ENCODE measurements around the gene ITIH5. TPM values are rescaled to one million over a fixed set of nuclear protein-coding genes. Genes with fewer than 3 reads are reported as not detected.

Gene ITIH5
- total and polyA plus RNA-seq, 8 donors: 4.0 to 28.6 (median 14.6) TPM

DNA sequence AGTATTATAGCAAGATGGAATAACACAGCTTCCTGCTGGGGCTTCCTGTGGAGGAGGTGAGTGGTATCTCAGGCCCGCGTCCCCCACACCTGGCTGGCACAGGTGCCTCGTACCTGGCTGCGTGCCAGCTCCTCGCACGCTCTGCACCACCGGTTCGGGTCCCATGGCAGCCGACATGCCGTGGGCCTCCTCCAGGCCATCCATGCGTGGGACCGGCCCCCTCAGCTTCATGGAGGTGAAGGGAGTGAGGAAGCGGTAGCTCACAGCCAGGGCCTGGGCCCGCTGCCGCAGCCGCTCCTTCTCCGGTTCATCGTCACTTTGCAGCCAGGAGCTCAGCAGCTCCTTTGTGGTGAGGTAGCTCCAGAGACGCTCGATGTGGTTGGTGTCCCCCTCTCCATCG, 90.4 kb downstream of the ITIH5 start:
- 85 to 92% (median 88%) methylated on average over 13 to 21 of the region's 21 CpGs for WGBS, 5 donors
- H3K4me1 ChIP-seq: peaks cover 0 to 14% (median 2%) of the 10 kb centered on the region in 4 donors
- H3K4me3 ChIP-seq: no peak overlapping the region
- peaks cover 0 to 46% (median 16%) of the 10 kb centered on the region in 4 donors for H3K36me3 ChIP-seq
- TF ChIP-seq POLR2A (IDR thresholded peaks at IDR 0.05): no peak
- no peak for TF ChIP-seq EP300 (IDR thresholded peaks at IDR 0.05)
- TF ChIP-seq, protein P1, sequence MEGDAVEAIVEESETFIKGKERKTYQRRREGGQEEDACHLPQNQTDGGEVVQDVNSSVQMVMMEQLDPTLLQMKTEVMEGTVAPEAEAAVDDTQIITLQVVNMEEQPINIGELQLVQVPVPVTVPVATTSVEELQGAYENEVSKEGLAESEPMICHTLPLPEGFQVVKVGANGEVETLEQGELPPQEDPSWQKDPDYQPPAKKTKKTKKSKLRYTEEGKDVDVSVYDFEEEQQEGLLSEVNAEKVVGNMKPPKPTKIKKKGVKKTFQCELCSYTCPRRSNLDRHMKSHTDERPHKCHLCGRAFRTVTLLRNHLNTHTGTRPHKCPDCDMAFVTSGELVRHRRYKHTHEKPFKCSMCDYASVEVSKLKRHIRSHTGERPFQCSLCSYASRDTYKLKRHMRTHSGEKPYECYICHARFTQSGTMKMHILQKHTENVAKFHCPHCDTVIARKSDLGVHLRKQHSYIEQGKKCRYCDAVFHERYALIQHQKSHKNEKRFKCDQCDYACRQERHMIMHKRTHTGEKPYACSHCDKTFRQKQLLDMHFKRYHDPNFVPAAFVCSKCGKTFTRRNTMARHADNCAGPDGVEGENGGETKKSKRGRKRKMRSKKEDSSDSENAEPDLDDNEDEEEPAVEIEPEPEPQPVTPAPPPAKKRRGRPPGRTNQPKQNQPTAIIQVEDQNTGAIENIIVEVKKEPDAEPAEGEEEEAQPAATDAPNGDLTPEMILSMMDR (IDR thresholded peaks at IDR 0.05): no peak
- no peak for TF ChIP-seq POLR2AphosphoS5 (IDR thresholded peaks at IDR 0.05)
- H3K9me3 ChIP-seq: no peaks in the 10 kb centered on the region
- no peaks in the 10 kb centered on the region for H3K27me3 ChIP-seq
- no peak for DNase-seq
- H3K27ac ChIP-seq: no peak overlapping the region
- intact Hi-C loops (cut with DNase I; ENCODE audit: low total_unique reads): no loop called here

DNA sequence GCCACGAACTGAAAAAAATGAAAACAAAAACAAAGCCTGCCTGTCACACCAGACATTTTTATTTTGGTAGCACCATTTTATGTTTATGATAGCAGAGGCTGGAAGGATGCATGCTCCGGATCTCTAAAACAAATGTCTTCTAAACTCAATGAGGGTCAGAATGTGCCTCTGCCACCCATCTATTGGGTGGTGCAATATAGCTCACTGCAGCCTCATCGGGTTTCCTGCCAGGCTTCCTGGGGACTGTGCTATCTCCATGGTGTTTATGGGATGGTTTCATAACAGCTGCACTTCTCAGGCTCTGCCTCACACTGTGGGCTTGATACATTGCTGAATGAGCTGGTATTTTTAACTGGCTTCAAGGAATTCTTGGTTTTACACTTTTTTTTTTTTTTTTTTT, 94.4 kb downstream of the ITIH5 start:
- intact Hi-C loops (cut with DNase I; ENCODE audit: low total_unique reads): no loop called here
- Histone ChIP-seq H3K36me3 (peaks cover 0 to 46% (median 15%) of the 10 kb centered on the region in 4 donors), H3K4me1 (peaks cover 0 to 14% (median 2%) of the 10 kb centered on the region in 4 donors), H3K4me3 (no peak overlapping the region), H3K9me3 (no peaks in the 10 kb centered on the region), H3K27me3 (no peaks in the 10 kb centered on the region), H3K27ac (no peak overlapping the region)
- WGBS, 5 donors: 35 to 62% (median 54%) methylated on average over 3 of the region's 3 CpGs
- no peak for TF ChIP-seq POLR2A (IDR thresholded peaks at IDR 0.05)
- TF ChIP-seq POLR2AphosphoS5 (IDR thresholded peaks at IDR 0.05): peak in 1 of 3 donors; percentile 22
- DNase-seq: peak in 1 of 2 donors; percentile 48

DNA sequence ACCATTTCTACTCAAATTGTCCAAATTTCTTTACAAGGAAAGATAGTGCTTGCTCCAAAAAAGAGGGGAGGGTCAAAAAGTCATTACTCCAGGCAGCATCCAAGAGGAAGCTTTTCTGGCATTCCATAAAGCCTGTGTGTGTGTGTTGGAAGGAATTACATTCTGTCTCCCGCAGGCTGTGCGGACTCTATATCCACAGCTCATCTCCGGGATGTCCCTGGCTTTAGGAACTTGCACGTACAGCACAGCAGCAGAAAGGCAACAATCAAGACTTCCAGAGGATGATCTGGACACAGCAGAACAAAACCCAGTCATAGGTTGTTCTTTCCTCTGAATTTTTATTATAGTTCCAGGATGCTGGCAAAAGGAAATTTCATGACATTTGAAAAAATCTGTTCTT, 94.8 kb downstream of the ITIH5 start:
- WGBS, 5 donors: 68 to 82% (median 74%) methylated on average over 4 of the region's 4 CpGs
- Histone ChIP-seq H3K9me3 (no peaks in the 10 kb centered on the region), H3K4me3 (no peak overlapping the region), H3K4me1 (peaks cover 0 to 14% (median 2%) of the 10 kb centered on the region in 4 donors), H3K27ac (no peak overlapping the region), H3K27me3 (no peaks in the 10 kb centered on the region), H3K36me3 (peaks cover 0 to 44% (median 15%) of the 10 kb centered on the region in 4 donors)
- intact Hi-C loops (cut with DNase I; ENCODE audit: low total_unique reads): no loop called here
- TF ChIP-seq POLR2A (IDR thresholded peaks at IDR 0.05): no peak
- TF ChIP-seq POLR2AphosphoS5 (IDR thresholded peaks at IDR 0.05): no peak
- TF ChIP-seq, protein P1 (IDR thresholded peaks at IDR 0.05): no peak
- no peak for TF ChIP-seq EP300 (IDR thresholded peaks at IDR 0.05)
- DNase-seq: peak in 1 of 2 donors; percentile 79

DNA sequence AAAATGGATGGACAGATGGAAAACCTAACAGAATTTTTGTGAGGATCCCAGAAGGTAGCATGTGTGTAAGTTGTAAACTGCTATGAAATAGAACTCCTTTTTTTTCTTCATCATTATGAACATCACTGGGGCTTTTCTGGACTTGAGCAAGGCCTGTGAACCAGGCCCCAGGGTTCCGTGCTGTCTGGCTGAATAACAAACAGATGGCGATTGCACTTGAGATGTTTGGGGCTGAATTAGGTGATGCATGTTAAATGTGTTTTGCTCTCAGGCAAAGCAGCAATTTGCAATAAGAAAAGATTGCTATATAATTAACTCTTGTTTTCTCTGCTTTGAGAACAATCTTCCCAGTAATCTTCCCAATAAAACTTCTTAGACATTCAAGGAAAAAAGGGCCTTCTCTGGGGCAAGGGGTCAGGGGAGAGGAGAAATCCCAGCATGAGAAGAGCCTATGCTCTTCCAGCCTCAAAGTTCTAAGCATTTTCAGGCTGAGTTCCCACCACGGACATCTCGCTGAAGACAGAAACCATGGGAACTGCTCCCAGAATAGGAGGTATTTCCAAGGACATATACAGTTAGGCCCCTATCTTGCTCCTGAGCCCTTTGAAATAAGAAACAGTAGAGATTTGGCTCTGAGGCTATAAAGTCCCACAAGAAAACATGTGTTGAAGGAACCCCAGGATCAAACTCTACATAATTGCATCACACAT, 98.7 kb downstream of the ITIH5 start:
- H3K4me3 ChIP-seq: no peak overlapping the region
- no peaks in the 10 kb centered on the region for H3K9me3 ChIP-seq
- H3K4me1 ChIP-seq: peaks cover 5 to 19% (median 13%) of the 10 kb centered on the region in 4 donors
- 74 to 92% (median 85%) methylated on average over 4 of the region's 4 CpGs for WGBS, 5 donors
- no peak overlapping the region for H3K27ac ChIP-seq
- peaks cover 0 to 21% (median 4%) of the 10 kb centered on the region in 4 donors for H3K36me3 ChIP-seq
- H3K27me3 ChIP-seq: no peaks in the 10 kb centered on the region
- TF ChIP-seq POLR2A (IDR thresholded peaks at IDR 0.05) (no peak), EP300 (IDR thresholded peaks at IDR 0.05) (no peak), POLR2AphosphoS5 (IDR thresholded peaks at IDR 0.05) (no peak)
- TF ChIP-seq, protein P1 (IDR thresholded peaks at IDR 0.05): no peak
- DNase-seq: no peak
- intact Hi-C loops (cut with DNase I; ENCODE audit: low total_unique reads): no loop called here

DNA sequence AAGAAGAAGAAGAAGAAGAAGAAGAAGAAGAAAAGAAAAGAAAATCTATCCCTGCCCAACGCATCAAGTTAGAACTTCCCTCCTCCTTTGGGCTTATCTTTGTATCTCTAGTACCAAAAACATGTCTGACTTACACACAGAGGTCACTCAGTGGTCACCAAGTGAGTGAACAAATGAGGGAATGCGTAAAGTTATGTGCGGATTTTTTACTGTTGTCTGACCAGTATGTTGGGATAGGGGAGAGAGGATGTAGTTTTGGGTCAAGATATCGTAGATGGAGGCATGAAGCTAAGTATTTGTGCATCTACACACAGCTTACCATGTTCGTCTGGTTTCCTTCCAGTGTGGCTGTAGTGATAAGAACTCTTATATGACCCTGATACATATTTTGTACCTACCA, 99.9 kb downstream of the ITIH5 start:
- intact Hi-C loops (cut with DNase I; ENCODE audit: low total_unique reads): no loop called here

More for the DNA sequence above, 99.9 kb downstream of the ITIH5 start:
- DNase-seq: no peak
- no peaks in the 10 kb centered on the region for H3K9me3 ChIP-seq
- no peak overlapping the region for H3K27ac ChIP-seq
- no peaks in the 10 kb centered on the region for H3K27me3 ChIP-seq
- peaks cover 0 to 21% (median 4%) of the 10 kb centered on the region in 4 donors for H3K36me3 ChIP-seq
- peaks cover 14 to 22% (median 18%) of the 10 kb centered on the region in 4 donors for H3K4me1 ChIP-seq
- H3K4me3 ChIP-seq: no peak overlapping the region
- 89 to 94% (median 92%) methylated on average over 5 of the region's 5 CpGs for WGBS, 5 donors
- TF ChIP-seq POLR2A (IDR thresholded peaks at IDR 0.05) (no peak), POLR2AphosphoS5 (IDR thresholded peaks at IDR 0.05) (no peak), EP300 (IDR thresholded peaks at IDR 0.05) (no peak)
- TF ChIP-seq, protein P1 (IDR thresholded peaks at IDR 0.05): no peak
